Smooth muscle cell (in vitro differentiated cells): ENCODE results near the gene RFLNA. TPM values are rescaled to one million over a fixed set of nuclear protein-coding genes. Genes with fewer than 3 reads are reported as not detected.

Experiments used
- DNase-seq: peaks from one replicate; lab custom pipeline; 2025; ENCODE audit not compliant: unreplicated experiment; lab: John Stamatoyannopoulos, UW
- H2AFZ ChIP-seq: fragments of 200-600 bp; sonication (generic); 2 replicates; pipeline ENCODE4 v1.6.0; 2016; ENCODE audit warnings: antibody characterized with exemption, low read depth, mild to moderate bottlenecking
- H3F3A ChIP-seq: fragments of 200-600 bp; sonication (generic); 2 replicates; pipeline ENCODE4 v1.6.0; 2017; ENCODE audit warnings: antibody characterized with exemption, low read depth
- H3K27ac ChIP-seq: fragments of 200-600 bp; sonication (generic); 2 replicates; pipeline ENCODE4 v1.5.1; 2016; ENCODE audit warnings: low read depth, mild to moderate bottlenecking
- H3K27me3 ChIP-seq: fragments of 200-600 bp; sonication (generic); 2 replicates; pipeline ENCODE4 v1.6.1; 2016; ENCODE audit warnings: low read depth, mild to moderate bottlenecking
- H3K36me3 ChIP-seq: fragments of 200-600 bp; sonication (generic); 2 replicates; pipeline ENCODE4 v1.5.1; 2016; ENCODE audit warnings: low read depth
- H3K4me1 ChIP-seq: fragments of 200-600 bp; sonication (generic); 2 replicates; pipeline ENCODE4 v1.5.1; 2016; ENCODE audit warnings: low read depth
- H3K4me2 ChIP-seq: fragments of 200-600 bp; sonication (generic); 2 replicates; pipeline ENCODE4 v1.6.0; 2016; ENCODE audit warnings: mild to moderate bottlenecking
- H3K4me3 ChIP-seq: fragments of 200-600 bp; sonication (generic); 2 replicates; pipeline ENCODE4 v1.5.1; 2016; ENCODE audit warnings: mild to moderate bottlenecking
- H3K79me2 ChIP-seq: fragments of 200-600 bp; sonication (generic); 2 replicates; pipeline ENCODE4 v1.6.0; 2016; ENCODE audit warnings: low read depth, mild to moderate bottlenecking
- H3K9ac ChIP-seq: fragments of 200-600 bp; sonication (generic); 2 replicates; pipeline ENCODE4 v1.6.0; 2016; ENCODE audit warnings: low read depth
- H3K9me3 ChIP-seq: fragments of 200-600 bp; sonication (generic); replicated peaks from 2 replicates; pipeline ENCODE4 v1.5.1; 2016; ENCODE audit warnings: low read depth
- H4K20me1 ChIP-seq: fragments of 200-600 bp; sonication (generic); 2 replicates; pipeline ENCODE4 v1.6.0; 2016; ENCODE audit warnings: low read depth
- WGBS: methylation state at CpG from one replicate; pipeline ENCODE4 v1.1.7; 2016; ENCODE audit warnings: low lambda C conversion rate; 5-methylcytosine and 5-hydroxymethylcytosine counted together
- polyA plus RNA-seq: library from polyadenylated mRNA; unstranded; fragments of >200 nt; fragmentation: Nextera tagmentation; extraction: Ambion mirVana; gene quantifications from 2 replicates; pipeline ENCODE4 v1.2.1, GENCODE V29; 2016
- total RNA-seq: library from RNA; depleted of rRNA; stranded (reverse); fragments of >200 nt; gene quantifications from 2 replicates; pipeline ENCODE4 v1.2.3, GENCODE V29; 2014
- TF ChIP-seq, protein P1 (sequence below): fragments of 200-600 bp; sonication (generic); IDR thresholded peaks from 2 replicates; pipeline ENCODE4 v1.5.1; 2017; ENCODE audit warnings: borderline replicate concordance, mild to moderate bottlenecking, antibody characterized with exemption; ENCODE audit not compliant: insufficient read depth, poor library complexity, severe bottlenecking

The RFLNA gene
- total and polyA plus RNA-seq, 2 experiments from 2014 or later: 30.2 to 51.5 TPM

DNA sequence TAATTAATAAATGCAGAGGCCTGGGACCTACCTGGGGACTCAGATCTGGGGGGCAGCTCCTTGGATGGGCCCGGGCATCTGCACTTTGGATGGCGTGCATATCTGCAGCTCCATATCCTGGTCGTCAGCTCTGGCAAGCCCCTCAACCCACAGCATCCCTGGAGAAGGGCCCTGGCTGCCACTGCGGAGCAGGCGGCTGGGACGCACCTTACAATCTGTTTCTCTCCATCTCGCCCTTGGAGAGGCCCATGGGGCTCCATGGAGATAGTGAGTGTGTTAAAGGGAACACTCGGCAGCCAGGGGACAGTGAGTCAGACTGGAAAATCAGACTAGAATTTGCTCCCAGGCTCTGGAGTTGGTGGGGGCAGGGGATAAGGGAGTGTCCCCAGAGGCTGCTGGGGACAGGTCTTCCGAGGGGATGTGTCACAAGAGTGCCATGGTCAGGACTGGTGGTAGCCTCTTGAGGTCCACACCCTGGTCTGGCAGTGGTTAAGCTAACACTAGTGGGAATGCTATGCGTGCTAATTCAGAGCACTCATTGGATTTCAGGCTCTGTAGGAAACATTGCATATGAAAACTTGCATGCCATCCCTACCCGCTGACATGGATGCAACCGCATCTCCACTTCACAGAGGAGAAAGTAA is 21.5 kb downstream of the RFLNA start:
- no peaks in the 10 kb centered on the region for H3K79me2 ChIP-seq
- 75% methylated on average over 12 of the region's 12 CpGs for WGBS
- H3K4me2 ChIP-seq: no peak overlapping the region
- no peak overlapping the region for H3K4me3 ChIP-seq
- H3K9me3 ChIP-seq: no peaks in the 10 kb centered on the region
- no peak overlapping the region for H3K27ac ChIP-seq
- DNase-seq: no peak
- peaks cover 5% of the 10 kb centered on the region for H3K27me3 ChIP-seq
- H3F3A ChIP-seq: no peaks in the 10 kb centered on the region
- H3K4me1 ChIP-seq: no peaks in the 10 kb centered on the region
- no peaks in the 10 kb centered on the region for H3K36me3 ChIP-seq
- H3K9ac ChIP-seq: no peak overlapping the region
- H4K20me1 ChIP-seq: no peaks in the 10 kb centered on the region
- H2AFZ ChIP-seq: no peak overlapping the region
- TF ChIP-seq, protein P1, sequence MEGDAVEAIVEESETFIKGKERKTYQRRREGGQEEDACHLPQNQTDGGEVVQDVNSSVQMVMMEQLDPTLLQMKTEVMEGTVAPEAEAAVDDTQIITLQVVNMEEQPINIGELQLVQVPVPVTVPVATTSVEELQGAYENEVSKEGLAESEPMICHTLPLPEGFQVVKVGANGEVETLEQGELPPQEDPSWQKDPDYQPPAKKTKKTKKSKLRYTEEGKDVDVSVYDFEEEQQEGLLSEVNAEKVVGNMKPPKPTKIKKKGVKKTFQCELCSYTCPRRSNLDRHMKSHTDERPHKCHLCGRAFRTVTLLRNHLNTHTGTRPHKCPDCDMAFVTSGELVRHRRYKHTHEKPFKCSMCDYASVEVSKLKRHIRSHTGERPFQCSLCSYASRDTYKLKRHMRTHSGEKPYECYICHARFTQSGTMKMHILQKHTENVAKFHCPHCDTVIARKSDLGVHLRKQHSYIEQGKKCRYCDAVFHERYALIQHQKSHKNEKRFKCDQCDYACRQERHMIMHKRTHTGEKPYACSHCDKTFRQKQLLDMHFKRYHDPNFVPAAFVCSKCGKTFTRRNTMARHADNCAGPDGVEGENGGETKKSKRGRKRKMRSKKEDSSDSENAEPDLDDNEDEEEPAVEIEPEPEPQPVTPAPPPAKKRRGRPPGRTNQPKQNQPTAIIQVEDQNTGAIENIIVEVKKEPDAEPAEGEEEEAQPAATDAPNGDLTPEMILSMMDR: no peak

DNA sequence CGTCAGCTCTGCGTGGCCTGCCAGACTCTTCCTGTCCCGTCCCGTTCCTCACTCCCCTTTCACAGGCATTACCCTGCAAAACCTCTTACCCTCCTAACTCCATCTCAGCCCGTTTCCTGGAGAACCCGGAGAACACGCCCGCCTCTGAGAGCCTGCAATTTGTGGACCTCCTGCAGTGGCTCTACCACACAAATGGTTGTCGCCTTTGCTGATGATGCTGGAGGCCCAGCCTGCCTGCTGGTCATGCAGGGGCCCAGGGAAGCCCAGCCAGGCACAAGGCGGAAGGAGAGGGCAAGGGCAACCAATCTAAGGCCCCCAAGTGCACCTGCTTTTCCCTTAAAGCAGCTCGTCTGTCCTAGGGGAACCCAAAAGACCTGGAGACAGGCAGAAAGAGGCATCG is 22.5 kb downstream of the RFLNA start:
- no peak overlapping the region for H2AFZ ChIP-seq
- TF ChIP-seq, protein P1: no peak
- no peaks in the 10 kb centered on the region for H3K79me2 ChIP-seq
- H3K4me1 ChIP-seq: no peaks in the 10 kb centered on the region
- peaks cover 5% of the 10 kb centered on the region for H3K27me3 ChIP-seq
- no peak for DNase-seq
- no peak overlapping the region for H3K4me3 ChIP-seq
- H3K36me3 ChIP-seq: no peaks in the 10 kb centered on the region
- no peak overlapping the region for H3K9ac ChIP-seq
- H3K9me3 ChIP-seq: no peaks in the 10 kb centered on the region
- no peaks in the 10 kb centered on the region for H3F3A ChIP-seq
- 88% methylated on average over 12 of the region's 12 CpGs for WGBS
- no peak overlapping the region for H3K4me2 ChIP-seq
- H4K20me1 ChIP-seq: no peaks in the 10 kb centered on the region
- no peak overlapping the region for H3K27ac ChIP-seq

DNA sequence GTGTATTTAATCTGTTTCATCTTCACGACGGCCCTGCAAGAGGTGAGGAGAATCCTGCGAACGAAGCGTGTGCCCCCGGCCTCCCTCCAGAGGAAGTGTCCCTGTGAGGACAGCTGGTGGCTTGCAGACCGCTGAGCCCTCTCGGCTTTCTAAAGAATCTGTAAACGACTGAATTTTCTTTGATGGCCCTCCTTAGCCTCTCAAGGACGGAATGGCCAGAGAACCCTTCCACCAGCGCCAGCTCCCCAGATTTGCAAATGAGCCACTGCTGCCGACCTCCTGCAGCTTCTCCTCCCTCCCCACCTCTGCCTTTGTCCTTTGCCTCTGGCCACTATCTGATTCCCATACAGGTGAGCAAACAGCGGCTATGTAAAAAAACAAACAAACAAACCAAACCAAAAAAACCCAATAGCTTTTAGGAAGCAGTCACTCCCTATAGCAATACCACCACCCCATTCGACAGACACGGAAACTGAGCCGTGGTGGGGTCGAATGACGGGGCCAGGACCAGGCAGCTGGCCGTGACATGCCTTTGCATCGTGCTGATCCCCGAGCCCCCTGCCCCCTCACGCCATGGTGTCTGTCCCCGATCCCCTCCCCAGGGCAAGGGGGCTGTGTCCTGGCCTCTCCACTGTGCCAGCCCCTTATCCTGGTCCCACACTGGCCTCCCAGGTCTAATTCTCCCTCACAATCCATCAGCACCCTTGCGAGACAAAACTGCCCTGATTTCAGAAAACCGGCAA is 23.6 kb downstream of the RFLNA start:
- H3K27ac ChIP-seq: no peak overlapping the region
- H3K9ac ChIP-seq: no peak overlapping the region
- H3K4me3 ChIP-seq: no peak overlapping the region
- H2AFZ ChIP-seq: no peak overlapping the region
- no peaks in the 10 kb centered on the region for H3K36me3 ChIP-seq
- H3K27me3 ChIP-seq: peaks cover 5% of the 10 kb centered on the region
- TF ChIP-seq, protein P1: no peak
- H3K4me1 ChIP-seq: no peaks in the 10 kb centered on the region
- H3K4me2 ChIP-seq: no peak overlapping the region
- WGBS: 45% methylated on average over 24 of the region's 25 CpGs
- no peaks in the 10 kb centered on the region for H4K20me1 ChIP-seq
- no peak for DNase-seq
- H3F3A ChIP-seq: peaks cover 2% of the 10 kb centered on the region
- peaks cover 1% of the 10 kb centered on the region for H3K9me3 ChIP-seq
- H3K79me2 ChIP-seq: no peaks in the 10 kb centered on the region
